GM03348 (cell line): Measurements from ENCODE around the gene MOB3A.
A peak's percentile ranks its signal among the peaks of the same experiment; 100 is the strongest.

Source experiments
- DNase-seq: peaks from one replicate; pipeline ENCODE4 v3.0.0; 2012; ENCODE audit warnings: low spot score

MOB3A gene

DNA sequence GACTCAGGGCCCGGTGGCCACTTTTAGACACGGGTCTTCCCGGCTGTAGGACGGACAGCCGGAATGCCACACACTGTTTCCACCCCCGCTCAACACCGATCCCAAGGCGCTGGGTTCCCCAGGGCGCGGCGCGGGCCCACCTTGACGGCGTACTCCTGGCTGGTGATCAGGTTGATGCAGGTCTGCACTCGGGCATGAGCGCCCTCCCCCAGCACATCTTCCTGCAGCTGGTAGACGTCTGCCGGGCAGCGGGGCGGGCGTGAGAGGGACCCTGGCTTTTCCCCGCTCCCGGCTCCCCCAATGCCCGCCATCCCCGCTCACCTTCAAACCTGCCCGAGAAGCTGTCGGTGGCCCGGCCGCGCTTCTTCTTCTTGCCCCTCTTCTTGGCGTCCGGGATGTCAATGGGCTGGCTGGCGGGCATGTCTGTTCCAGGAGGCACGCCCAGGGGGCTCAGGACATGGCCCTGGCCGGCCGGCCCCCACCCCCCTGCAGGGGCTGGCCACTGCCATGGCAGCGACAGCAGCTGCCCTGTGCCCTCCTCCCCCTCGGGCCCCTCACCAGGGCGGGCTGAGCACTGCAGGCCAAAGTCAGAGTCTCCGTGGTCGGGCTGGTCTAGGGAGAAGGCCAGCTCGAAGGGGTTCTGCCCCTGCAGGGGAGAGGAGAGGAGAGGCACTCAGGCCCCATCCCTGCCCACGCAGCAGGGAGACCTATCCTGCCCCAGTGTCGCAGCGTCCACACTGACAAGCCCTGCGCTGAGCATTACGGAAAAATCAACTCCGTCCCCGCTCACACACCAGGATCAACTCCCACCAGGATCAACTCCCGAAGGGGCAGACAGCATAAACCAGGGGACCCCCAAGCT lies 49.8 kb downstream of the MOB3A start:
- DNase-seq = no peak

DNA sequence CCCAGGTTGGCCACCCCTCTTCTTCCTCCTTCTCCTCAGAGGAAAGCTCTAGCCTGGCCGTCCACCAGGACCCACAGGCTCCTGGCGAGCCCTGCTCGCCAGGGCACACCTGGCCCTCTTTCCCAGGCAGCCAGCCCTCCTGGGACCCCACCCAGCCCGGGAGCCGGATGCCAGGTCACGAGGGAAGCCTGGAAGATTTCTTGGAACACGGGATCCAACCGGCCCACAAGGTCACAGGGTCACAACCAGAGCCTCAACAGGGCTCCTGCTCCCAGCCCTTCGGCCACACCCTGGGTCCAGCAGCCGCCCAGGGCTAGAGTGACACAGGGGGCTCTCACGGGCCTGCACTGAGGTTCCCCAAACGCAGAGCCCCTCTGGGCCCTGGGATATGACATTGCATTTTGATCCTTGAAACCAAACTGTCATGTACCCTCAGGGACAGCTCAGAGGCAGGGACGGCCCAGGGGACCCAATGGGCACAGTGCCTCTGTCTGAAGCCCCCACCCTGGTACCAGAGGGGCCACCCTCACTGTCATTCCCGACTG lies 50.6 kb downstream of the MOB3A start:
- no peak for DNase-seq

DNA sequence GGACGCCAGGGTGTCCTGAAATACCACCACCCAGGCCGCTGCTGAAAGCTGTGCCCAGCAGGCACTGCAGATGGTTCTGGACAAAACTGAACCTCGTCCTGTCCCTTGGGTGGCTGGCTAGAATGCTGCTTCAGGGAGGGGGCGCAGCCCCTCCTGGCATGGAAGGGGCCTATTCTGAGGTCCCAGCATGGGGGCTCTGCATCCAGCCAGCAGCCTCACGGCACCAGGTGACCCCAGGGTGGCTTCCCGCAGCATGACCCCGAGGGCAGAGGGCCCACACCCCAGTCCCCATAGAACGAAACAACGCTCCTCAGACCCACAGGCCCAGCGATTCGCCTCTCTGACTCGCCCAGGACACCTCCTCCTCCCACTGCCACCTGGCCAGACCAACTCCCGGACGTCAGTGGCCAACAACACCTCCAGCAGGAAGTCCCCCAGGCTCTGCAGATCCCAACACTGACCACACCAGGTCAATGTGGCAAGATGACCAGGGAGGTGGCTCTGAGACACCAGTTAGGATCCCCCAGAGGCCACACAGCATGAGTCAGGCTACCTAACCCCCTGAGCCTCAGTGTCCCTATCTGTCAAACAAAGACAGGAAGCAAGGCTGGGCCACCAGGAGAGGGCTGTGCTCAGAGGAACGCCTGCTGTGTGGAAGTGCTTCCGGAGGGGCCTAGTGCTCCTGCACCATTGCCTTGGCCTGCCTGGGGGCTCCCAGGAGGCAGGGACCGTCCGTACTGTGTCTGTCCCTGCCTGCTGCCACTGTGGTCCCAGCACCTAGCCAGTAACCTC lies 51.2 kb downstream of the MOB3A start:
- no peak for DNase-seq

DNA sequence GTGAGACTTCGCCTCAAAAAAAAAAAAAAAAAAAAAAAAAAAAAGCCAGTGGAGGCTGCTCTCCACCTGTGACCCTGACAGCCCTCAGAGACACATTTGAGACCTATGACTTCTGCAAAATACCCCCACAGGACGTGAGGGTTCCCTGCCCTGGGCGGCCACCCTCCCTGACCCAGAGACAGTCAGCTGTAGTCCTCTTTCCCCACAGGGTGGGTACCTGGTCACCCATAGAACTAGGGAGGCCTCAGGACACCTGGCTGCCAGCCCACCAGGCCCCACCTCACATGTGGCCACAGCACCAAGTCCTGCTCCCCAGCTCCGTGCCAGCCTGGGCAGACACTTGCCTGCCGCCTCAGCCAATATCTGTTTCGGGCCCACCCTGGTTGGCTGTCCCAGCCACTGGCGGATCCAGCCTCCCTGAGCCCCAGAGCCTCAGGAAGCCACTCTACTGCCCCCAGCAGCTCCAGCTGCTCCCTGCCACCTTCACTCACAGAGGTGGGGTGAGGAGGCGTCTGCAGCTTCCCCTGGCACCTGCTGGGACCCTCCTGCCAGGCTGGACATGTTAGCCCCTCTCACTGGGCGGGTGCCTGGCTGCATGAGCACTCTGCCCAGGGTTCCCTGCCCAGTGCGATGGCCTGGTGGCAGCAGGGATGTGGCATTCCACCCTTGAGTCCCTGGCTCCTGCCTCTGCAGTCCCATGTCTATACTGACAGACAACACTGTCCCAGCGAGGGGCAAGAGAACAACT lies 52.0 kb downstream of the MOB3A start:
- no peak for DNase-seq

DNA sequence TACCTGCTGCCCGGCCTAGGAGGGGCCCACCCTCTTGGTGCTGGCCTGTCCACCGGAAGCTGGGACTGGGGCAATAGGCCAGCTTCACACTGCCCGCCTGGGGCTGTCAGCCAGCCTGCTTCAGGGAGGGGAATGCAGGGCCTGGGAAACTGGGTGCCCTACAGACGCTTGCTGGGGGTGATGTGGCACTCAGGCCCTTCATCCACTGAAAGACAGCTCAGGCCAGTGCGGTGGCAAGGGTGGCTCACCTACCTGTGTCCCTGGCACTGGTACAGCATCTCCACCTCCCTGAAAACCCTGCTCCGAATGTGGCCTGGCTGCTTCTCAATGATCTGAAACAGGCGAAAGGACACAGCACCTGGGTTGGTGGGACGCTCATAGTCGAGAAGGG lies 52.9 kb downstream of the MOB3A start:
- no peak for DNase-seq

DNA sequence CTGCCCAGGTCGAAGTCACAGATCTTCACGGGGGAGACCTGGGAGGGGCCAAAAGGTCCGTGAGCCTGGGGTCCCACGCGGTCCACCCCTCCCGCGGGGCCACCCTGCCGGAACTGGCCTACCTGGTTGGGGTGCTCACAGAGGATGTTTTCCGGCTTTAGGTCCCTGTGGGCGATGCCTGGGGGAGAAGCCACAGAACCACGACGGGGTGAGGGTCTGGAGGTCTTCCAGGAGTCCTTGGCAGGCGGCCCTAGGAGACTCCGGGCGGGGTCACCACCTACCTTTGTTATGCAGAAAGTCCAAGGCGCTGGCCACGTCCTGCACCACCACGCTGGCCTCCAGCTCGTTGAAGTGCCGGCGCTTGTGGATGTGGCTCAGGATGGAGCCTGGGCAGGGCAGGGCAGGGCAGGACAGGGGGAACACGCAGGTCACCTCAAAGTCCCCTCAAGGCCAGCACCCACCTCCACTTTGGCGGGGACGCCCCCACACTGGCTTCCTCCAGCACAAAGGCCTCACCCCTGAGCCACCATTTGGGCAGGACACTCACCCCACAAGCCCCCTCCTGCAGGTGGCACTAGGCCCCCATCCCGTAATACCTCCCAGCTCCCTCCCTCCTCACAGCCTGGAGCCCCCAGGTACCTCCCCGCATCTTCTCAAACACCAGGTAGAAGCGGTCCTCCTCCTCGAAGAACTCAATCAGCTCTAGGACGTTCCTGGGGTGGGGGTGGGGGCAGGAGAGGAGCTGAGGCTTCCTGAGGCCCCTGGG lies 53.5 kb downstream of the MOB3A start:
- DNase-seq = no peak

DNA sequence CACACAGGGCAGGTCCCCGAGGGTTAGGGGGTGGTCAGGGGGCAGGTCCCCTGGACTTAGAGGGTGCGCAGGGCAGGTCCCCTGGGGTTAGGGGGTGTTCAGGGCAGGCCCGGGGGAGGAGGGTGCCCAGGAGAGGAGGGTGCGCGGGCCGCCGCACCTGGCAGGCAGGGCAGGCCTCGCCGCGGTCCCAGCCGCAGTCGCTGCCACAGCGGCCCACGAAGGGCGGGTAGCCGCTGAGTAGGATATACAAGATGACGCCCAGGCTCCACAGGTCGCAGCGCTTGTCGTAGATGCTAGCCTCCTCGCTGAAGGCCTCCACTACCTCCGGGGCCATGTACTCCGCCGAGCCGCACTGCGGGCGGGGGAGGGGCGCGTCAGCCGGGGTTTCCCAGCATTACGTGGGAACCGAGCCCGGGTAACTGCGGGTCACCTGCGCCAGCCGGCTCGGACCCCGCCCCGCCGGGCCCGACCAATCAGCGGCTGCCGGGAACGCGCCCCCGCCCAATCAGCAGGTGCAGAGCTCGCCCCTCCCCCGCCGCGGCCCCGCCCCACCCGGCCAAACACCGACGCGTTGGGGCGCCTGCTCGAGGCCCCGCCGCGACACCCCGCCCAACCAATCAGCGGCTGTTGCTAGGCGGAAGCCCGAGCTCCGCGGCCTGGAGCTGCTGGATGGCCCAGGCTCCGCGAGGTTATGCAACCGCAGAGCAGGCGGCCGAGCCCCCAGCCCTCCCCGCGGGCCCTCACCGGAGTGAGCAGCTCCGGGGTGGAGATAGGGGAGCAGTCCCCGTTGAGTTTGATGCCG lies 54.2 kb downstream of the MOB3A start:
- DNase-seq = peak; percentile 93

DNA sequence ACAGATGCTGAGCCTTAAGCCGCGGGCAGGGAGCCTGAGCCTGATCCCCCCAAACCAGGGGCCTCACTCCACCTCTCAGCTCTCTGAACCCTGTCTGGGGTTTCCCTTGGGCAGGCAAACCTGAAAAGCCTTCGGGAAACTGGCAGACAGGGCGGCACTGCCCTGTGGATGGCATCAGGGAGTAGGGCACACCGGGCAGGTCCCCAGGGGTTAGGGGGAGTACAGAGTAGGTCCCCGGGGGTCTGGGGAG lies 54.8 kb downstream of the MOB3A start:
- DNase-seq = no peak

DNA sequence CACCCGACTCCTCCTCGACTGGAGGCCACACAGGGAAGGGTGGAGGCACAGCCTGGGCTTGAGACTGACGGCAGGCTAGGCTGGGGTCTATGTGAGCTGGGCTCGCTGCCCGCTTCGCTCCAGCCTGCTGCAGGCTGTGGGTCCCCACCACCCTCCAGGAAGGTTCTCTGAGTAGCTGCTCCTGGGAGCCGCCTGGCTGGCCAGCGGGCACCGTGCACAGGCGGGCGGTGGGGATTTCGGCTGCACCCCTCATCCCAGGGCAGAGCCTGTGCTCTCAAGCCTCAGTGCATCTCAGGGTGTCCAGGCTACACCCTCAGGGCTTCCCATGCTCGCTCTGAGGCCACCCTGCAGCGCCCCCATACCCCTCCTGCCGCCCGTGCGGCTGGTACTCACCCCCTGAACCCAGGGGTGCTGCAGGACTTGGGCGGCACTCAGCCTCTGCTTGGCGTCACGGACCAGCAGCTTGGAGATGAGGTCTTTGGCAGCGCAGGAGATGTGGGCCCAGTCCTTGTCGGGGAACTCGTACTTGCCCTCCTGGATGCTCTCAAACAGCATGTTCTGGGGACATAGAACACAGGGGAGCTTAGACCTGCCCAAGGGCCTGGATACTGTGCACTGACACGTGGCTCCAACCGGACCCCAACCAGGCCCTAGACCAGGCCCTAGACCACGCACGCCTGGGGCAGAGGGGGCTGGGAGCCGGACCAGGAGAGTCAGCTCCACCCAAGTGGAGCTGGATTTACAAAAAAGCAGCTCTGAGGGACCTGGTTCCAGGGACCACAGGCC lies 55.3 kb downstream of the MOB3A start:
- DNase-seq = no peak

DNA sequence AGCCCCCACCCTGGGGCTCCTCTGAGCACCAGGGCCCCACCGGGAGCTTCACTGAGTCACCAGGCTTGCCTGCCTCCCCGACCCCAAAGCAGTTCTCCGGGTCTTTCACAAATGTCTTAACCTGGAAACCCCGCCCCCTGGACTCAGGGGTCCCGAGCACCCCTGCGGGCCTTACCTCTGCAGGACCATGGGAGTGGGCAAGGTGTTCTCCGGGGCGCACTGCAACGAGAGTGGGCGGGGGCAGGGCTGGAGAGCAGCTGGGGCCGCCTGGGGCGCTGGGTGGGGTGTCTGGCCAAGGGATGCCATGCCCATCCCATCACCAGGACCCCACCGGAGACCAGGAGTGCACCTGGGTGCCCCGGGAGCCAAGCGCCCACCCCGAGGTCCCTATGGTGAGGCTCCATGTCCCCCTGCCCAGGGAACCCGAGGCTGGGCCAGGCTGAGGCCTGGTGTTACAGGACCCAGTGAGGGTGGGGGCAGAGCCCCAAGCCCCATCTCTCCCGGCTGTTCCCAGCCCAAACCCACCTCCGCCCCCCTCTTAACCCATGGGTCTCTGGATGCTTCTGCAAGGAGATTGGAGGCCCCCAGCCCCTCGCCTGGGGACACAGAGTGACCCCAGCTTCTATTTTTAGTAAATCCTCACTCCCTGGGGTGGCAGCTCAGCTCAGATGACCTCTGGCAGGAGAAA lies 56.0 kb downstream of the MOB3A start:
- no peak for DNase-seq

DNA sequence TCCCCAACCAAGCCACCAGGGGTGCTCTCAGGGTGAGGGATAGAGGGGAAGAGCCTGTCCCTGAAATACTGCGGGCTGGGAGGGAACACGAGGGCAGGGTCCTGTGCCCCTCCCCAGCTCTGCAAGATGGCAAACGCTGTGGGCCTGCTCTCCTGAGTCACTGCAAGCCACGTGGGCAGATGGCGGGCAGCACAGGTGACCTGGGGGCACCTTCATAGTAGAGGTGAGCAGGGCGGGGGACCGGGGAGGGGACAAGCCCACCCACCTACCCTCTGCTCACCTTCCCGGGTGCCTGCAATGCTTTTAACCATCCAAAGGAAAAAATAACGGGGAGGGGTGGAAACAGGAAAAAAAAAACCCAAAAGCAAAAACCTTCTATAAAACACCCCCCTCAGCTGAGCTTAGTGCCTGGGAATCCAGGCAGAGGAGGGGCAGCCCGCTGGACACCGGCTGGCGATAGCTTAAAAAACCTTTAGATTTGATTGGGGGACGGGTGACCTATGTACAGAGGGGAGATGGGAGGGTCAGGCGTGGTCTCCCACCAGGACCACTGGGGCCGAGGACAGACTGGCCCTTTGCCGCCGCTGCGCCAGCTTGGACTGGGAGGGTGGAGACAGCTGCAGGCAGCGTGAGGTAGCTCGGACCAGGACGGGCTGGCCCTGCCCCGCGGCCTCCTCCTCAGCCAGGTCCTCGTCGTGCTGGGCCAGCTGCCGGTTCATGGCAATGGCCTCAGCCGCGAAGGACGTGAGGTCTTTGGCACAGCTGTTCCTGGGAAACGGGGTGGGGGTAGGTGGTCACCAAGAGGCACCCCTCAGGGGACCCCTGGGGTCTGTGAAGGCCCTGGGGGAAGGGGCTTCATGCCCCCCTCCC lies 56.8 kb downstream of the MOB3A start:
- DNase-seq = no peak

DNA sequence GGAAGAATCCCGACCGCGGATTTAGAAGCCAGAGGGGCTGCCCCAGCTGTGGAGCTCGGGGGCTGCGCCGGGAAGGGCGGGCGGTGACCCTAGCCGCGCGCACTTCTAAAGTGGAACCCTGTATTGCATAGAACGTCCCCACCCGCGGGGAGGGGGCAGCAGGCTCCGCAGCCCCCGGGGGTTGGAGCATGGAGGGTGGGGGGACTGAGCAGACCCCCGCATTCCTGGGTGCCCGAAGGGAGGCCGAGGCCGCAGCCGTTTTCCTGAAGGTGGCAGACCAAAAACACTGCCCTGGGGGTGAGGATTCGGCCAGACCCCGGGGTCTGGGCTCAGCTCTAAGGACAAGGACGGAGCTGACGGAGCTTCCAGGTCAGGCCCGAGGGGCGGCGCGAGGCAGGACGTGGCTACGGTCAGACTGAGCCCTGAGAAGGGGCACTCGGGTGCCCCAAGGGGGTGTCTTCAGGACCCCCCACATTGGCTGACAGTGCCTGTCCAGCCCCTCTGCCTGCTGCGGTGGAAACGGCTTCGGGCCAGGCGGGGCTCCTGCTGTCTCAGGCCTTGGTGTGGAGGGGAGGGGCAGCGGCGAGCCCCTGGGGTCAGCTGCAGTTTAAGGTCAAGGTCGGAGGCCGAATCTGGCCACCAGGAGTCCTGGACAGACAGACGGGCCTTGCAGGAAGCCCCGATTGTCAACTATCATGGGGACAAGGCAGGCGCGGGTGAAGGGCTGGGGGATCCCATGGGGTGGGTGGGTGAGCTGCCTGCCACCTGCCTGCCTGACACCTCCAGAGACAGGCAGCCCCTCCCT lies 57.6 kb downstream of the MOB3A start:
- no peak for DNase-seq

DNA sequence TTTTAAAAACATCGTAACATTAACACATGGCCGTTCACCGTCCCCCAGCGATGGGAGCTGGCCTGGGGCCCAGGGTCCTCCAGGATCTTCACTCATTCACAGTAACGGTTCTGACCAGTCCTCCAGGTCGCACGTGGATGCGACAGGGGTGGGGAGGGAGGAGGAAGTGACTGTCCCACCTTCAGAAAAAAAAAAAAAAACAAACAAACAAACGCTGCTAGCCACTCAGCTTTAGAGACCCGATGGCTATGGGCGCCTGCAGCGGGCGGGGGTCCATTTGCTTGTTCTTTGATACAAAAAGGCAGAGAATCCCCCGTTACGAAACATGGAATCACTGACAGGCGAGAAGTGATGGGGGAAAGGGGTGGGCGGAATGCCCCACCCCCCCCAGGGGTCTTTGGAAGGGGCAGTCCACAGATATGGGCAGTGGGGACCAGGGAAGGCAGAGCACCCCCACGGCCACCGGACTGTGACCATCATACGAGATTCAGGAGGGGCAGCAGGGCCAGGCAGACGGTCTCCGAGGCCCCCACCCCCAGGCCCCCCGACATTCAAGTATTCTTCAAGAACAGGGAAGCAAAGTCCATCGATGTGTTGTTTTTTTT lies 58.4 kb downstream of the MOB3A start:
- DNase-seq = no peak

DNA sequence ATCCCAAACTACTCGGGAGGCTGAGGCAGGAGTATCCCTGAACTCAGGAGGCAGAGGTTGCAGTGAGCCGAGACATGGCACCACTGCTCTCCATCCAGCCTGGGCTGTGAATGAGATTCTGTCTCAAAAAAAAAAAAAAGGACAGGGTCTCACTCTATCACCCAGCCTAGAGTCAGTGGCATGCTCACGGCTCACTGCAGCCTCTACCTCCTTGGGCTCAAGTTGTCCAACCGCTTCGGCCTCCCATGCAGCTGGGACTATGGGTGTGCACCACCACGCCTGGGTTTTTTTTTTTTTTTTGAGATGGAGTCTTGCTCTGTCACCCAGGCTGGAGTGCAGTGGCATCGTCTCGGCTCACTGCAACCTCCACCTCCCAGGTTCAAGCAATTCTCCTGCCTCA lies 59.7 kb downstream of the MOB3A start:
- DNase-seq = no peak

DNA sequence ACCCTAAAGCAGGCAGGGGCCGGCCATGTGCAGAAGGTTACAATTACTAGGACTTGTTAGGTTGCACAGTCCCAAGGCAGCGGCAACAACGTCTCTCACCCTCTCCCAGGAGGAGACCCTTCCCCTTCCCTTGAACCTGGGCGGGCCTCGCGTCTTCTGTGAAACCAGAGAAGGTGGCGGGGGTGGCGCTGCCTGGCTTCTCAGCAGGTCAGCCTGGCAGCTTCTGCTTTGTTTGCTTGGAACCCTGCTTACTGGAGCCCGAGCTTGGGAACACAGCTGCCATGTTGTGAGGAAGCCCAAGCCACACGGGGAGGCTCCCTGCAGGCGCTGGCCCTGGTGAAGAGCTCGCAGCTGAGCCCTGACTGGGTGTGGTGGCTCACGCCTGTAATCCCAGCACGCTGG lies 60.5 kb downstream of the MOB3A start:
- DNase-seq = no peak

DNA sequence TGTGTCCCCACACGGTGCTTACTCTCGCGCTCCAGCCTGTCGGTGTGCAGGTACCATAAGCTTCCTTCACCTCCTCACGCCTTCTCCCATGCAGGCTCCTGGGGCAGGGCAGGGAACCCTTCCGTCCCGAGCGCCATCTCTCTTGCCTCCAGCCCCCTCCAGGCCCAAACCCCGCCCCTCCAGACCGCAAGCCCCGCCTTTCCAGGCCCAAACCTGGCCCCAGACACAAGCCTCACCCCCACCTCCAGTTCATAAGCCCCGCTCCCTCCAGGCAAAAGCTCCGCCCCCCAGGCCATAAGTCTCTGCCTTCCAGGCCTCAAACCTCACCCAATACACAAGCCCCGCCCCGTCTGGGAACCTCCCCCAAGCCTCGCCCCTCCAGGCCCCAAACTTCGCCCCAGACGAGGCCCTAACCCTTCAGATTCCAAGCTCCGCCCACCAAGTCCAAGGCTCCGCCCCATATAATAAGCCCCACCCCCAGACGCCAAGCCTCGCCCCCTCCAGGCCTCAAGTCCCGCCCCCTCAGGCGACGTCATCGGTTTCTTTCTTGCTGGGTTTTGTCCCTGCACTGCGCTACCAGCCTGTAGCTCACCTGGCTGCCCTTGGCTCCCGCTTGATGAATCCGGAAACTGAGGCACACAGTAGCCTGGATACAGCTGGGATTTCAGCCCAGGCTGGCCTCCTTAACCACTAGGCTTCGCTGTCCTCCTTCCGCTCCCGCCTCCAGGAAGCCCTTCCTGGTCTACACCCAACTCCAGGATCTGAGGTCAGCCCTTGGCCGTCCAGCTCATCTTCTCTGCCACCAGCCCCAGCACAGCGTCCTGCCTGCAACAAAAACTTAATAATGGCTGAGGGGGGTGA lies 61.2 kb downstream of the MOB3A start:
- DNase-seq = peak; percentile 64
